ENCODE results near the gene CHIC1. TPM values are rescaled to one million over a fixed set of nuclear protein-coding genes. Genes with fewer than 3 reads are reported as not detected.
"Not testable (repeated sequence)": the region's sequence is repeated elsewhere in the genome, so short reads cannot be mapped to it uniquely, and the experiment has no call there.

Gene CHIC1
- polyA plus RNA-seq (2011; rRNA removed) (12.5 and 13.7 TPM in 2 replicates), polyA plus RNA-seq (2017; fragmentation: RNase III; extraction: RNeasy Plus Mini Kit Qiagen cat#74134 plus additional on column Dnase treatment) (7.4 to 9.8 TPM (median 7.8 TPM) in 3 replicates), polyA minus RNA-seq (2011; rRNA and poly(A)+ RNA removed) (8.5 and 8.8 TPM in 2 replicates)
- 2.3 and 3.0 TPM in 2 replicates for polyA plus RNA-seq (2012; cell fraction: cytosol; rRNA removed)
- 1.2 and 2.3 TPM in 2 replicates for polyA plus RNA-seq (2012; cell fraction: nucleus; rRNA removed)

DNA sequence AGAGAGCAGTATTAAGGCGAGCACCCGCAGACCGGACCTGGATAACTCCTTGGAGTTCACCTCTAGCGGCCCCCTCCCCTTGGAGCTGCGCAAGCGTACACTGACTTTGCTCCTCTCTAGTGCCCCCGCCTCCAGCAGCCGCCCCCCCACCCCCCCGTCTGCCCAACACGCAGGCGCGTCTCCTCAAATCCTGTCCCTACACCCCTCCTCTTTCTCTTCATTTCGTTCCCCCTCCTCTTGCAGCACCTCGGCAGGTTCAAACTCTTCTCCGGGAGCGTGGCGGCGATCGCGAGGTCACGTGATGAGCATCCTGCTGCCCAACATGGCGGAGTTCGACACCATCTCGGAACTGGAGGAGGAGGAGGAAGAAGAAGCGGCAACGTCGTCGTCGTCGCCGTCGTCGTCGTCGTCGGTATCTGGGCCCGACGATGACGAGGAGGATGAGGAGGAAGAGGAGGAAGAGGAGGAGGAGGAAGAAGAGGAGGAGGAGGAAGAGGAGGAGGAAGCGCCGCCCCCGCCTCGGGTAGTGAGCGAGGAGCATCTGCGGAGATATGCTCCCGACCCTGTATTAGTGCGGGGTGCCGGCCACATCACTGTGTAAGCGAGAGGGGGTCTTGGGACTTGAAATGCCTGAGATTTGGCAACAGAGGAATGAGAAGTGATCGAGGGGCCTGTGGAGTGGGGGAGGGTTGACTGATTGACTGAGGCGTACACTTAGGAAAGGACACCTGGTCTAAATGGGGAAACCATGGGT is at the start of gene CHIC1:
CHIC1 (plus strand) TSS at position 214 of the 754 bp plus-strand sequence; CDS start at position 302, 88 bp downstream.
- peak; percentile 59 to 85 for DNase-seq (ENCODE audit: low read depth in 1 of 2, low spot score in 1 of 2)
- peak; percentile 91 to 93 for ATAC-seq

DNA sequence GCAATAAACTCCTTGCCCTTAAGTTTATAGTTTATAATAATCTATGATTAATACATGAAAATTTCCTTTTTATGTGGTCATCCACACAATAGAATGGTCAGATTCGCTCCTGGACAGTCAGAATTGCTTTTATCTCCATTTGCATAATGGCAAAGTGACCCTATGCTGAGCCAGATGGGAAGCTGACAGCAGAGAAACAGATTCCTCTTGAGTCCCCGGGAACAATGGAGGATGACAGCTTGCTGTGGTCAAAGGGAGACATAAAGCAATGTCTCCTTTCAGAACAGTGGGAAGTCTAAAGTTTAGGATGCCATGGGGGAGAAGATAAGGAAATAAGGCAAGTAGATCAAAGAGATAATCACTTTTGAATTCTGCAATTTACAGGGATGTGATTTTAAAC is 40.2 kb upstream of the CHIC1 start:
- H3K4me2 ChIP-seq; DNase-seq (ENCODE audit: low read depth in 1 of 2, low spot score in 1 of 2); H3K9me3 ChIP-seq; H3K27ac ChIP-seq; H3K4me3 ChIP-seq; H3K4me1 ChIP-seq; ATAC-seq; POLR2A ChIA-PET; CTCF ChIA-PET: not testable (repeated sequence)
- WGBS (ENCODE audit: missing lambda C conversion rate) = 7% methylated on average over 2 of the region's 2 CpGs
- FAIRE-seq = peak; percentile 91

More for the DNA sequence above, at the start of gene CHIC1:
- ChIA-PET CTCF (no interaction called here), POLR2A (no interaction called here)
- Histone ChIP-seq H3K9me3 (no peaks in the 10 kb centered on the region), H3K4me2 (peak within 1 kb of the TSS; percentile 69), H3K27ac (peak within 1 kb of the TSS; percentile 79 to 95), H3K4me1 (0 out of 3 replicates have a peak, but pooled peaks cover 3% of the 10 kb centered on the region), H3K4me3 (peak within 1 kb of the TSS; percentile 61)
- WGBS (ENCODE audit: missing lambda C conversion rate) = 1% methylated on average over 36 of the region's 51 CpGs
- TF ChIP-seq BHLHE40 (IDR thresholded peaks at IDR 0.05; ENCODE audit: low read depth, low read length) = no peak
- no peak for TF ChIP-seq JUNB (IDR thresholded peaks at IDR 0.05)
- peak; percentile 69 for TF ChIP-seq PHF8 (IDR thresholded peaks at IDR 0.05; ENCODE audit: borderline replicate concordance, low read depth)
- TF ChIP-seq RCOR1 (IDR thresholded peaks at IDR 0.05; ENCODE audit: low read depth, low read length) = no peak
- TF ChIP-seq, protein P1, sequence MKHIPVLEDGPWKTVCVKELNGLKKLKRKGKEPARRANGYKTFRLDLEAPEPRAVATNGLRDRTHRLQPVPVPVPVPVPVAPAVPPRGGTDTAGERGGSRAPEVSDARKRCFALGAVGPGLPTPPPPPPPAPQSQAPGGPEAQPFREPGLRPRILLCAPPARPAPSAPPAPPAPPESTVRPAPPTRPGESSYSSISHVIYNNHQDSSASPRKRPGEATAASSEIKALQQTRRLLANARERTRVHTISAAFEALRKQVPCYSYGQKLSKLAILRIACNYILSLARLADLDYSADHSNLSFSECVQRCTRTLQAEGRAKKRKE (CRISPR knock-in tag; IDR thresholded peaks at IDR 0.05; ENCODE audit: low read depth) = 0 out of 2 replicates have a peak, but pooled peaks have one; percentile 16
- no peak for TF ChIP-seq RAD21 (conservative IDR thresholded peaks at IDR 0.05 in 1 of 2, IDR thresholded peaks at IDR 0.05 in 1 of 2)
- TF ChIP-seq EHF (CRISPR knock-in tag; IDR thresholded peaks at IDR 0.05) = no peak
- TF ChIP-seq CBX2 (IDR thresholded peaks at IDR 0.05; ENCODE audit: borderline replicate concordance, low read depth) = no peak
- no peak for TF ChIP-seq KDM1A (IDR thresholded peaks at IDR 0.05; ENCODE audit: low read depth)
- TF ChIP-seq, protein P2, sequence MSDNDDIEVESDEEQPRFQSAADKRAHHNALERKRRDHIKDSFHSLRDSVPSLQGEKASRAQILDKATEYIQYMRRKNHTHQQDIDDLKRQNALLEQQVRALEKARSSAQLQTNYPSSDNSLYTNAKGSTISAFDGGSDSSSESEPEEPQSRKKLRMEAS (IDR thresholded peaks at IDR 0.05) = peak; percentile 80
- no peak for TF ChIP-seq ZNF302 (CRISPR knock-in tag; IDR thresholded peaks at IDR 0.05)
- peak; percentile 67 for TF ChIP-seq POLR2A (IDR thresholded peaks at IDR 0.05; ENCODE audit: low read length)
- peak; percentile 82 for TF ChIP-seq KDM5A (IDR thresholded peaks at IDR 0.05)
- no peak for TF ChIP-seq TFCP2L1 (CRISPR knock-in tag; IDR thresholded peaks at IDR 0.05)
- TF ChIP-seq ZFP36 (IDR thresholded peaks at IDR 0.05; ENCODE audit: borderline replicate concordance, partially characterized antibody) = no peak
- no peak for TF ChIP-seq MAFK (IDR thresholded peaks at IDR 0.05; ENCODE audit: partially characterized antibody)
- TF ChIP-seq, protein P3, sequence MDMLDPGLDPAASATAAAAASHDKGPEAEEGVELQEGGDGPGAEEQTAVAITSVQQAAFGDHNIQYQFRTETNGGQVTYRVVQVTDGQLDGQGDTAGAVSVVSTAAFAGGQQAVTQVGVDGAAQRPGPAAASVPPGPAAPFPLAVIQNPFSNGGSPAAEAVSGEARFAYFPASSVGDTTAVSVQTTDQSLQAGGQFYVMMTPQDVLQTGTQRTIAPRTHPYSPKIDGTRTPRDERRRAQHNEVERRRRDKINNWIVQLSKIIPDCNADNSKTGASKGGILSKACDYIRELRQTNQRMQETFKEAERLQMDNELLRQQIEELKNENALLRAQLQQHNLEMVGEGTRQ (IDR thresholded peaks at IDR 0.05) = peak; percentile 88
- TF ChIP-seq NFE2L2 (conservative IDR thresholded peaks at IDR 0.05; ENCODE audit: low read length) = no peak
- TF ChIP-seq, protein P4, sequence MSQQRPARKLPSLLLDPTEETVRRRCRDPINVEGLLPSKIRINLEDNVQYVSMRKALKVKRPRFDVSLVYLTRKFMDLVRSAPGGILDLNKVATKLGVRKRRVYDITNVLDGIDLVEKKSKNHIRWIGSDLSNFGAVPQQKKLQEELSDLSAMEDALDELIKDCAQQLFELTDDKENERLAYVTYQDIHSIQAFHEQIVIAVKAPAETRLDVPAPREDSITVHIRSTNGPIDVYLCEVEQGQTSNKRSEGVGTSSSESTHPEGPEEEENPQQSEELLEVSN (IDR thresholded peaks at IDR 0.05; ENCODE audit: borderline replicate concordance, low read depth) = peak; percentile 57; the same call in 1 of the 2 replicates
- TF ChIP-seq ZSCAN20 (CRISPR knock-in tag; IDR thresholded peaks at IDR 0.05) = no peak
- TF ChIP-seq HDAC2 (IDR thresholded peaks at IDR 0.05) = 0 out of 2 replicates have a peak, but pooled peaks have one; percentile 18
- FAIRE-seq = no peak

DNA sequence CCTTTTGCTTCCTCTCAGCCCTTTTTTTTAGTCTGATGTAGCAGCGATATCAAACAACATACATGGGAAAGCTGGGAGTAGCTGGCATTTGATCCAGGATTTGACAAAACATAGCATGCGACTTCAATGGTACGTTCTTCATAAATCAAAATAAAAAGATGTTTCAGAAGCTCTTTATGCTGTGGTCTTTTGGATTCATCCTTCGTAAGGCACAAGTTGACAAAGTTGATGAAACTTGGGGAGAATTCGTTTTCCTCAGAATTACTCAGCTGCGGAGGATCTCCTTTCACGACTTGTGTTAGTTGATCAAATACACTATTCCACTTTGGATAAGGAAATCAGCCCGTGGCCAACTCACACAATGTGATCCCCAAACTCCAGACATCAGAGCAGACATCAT is 38.1 kb upstream of the CHIC1 start:
- FAIRE-seq = no peak
- TF ChIP-seq JUNB (IDR thresholded peaks at IDR 0.05) (no peak), JUN (IDR thresholded peaks at IDR 0.05) (no peak), POLR2AphosphoS2 (conservative IDR thresholded peaks at IDR 0.05; ENCODE audit: low read length) (no peak), CBX2 (IDR thresholded peaks at IDR 0.05; ENCODE audit: borderline replicate concordance, low read depth) (no peak), HOXA7 (CRISPR knock-in tag; IDR thresholded peaks at IDR 0.05) (no peak), ZSCAN20 (CRISPR knock-in tag; IDR thresholded peaks at IDR 0.05) (no peak), CHD2 (IDR thresholded peaks at IDR 0.05; ENCODE audit: low read length, partially characterized antibody) (no peak), BHLHE40 (IDR thresholded peaks at IDR 0.05; ENCODE audit: low read depth, low read length) (no peak), CBX8 (IDR thresholded peaks at IDR 0.05) (peak; percentile 96), FOSB (CRISPR knock-in tag; IDR thresholded peaks at IDR 0.05) (no peak), RNF2 (IDR thresholded peaks at IDR 0.05; ENCODE audit: borderline replicate concordance, low read depth) (peak; percentile 97)
- TF ChIP-seq, protein P5, sequence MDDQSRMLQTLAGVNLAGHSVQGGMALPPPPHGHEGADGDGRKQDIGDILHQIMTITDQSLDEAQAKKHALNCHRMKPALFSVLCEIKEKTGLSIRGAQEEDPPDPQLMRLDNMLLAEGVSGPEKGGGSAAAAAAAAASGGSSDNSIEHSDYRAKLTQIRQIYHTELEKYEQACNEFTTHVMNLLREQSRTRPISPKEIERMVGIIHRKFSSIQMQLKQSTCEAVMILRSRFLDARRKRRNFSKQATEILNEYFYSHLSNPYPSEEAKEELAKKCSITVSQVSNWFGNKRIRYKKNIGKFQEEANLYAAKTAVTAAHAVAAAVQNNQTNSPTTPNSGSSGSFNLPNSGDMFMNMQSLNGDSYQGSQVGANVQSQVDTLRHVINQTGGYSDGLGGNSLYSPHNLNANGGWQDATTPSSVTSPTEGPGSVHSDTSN (IDR thresholded peaks at IDR 0.05) = no peak
- TF ChIP-seq, protein P1 (CRISPR knock-in tag; IDR thresholded peaks at IDR 0.05; ENCODE audit: low read depth) = no peak
- Histone ChIP-seq H3K4me2 (no peak overlapping the region), H3K4me3 (no peak overlapping the region), H3K4me1 (no peaks in the 10 kb centered on the region), H3K27ac (no peak overlapping the region), H3K9me3 (no peaks in the 10 kb centered on the region)
- no peak for ATAC-seq
- DNase-seq (ENCODE audit: low read depth in 1 of 2, low spot score in 1 of 2) = no peak
- ChIA-PET CTCF (no interaction called here), POLR2A (no interaction called here)
- 9% methylated on average over 8 of the region's 8 CpGs for WGBS (ENCODE audit: missing lambda C conversion rate)

All from A549 (cell line).